Aorta (tissue), 5 donors: ENCODE measurements around the gene ENOX1. TPM values are rescaled to one million over a fixed set of nuclear protein-coding genes. Genes with fewer than 3 reads are reported as not detected.
"Not testable (repeated sequence)": the region's sequence is repeated elsewhere in the genome, so short reads cannot be mapped to it uniquely, and the experiment has no call there.

Experiments
- ATAC-seq: fragments of 200-7000 bp; cut with Tn5 transposase; one replicate; pipeline ENCODE4 v1.9.1; 2022; ENCODE audit warnings: moderate library complexity; ENCODE audit not compliant: low FRiP score
- DNase-seq, 2 donors: peaks; one replicate each; pipeline ENCODE4 v3.0.0-alpha.2; 2020
- H3K27ac ChIP-seq, 2 donors: one replicate each; pipeline ENCODE4 v1.5.1; 2013; ENCODE audit warnings: low read length in 2 of 2, mild to moderate bottlenecking in 2 of 2, moderate library complexity in 2 of 2, control low read depth in 1 of 2, inconsistent platforms in 1 of 2, low read depth in 1 of 2
- H3K27me3 ChIP-seq, 2 donors: one replicate each; pipeline ENCODE4 v1.6.1; 2013; ENCODE audit warnings: control low read depth in 1 of 2, low read length in 1 of 2, mild to moderate bottlenecking in 1 of 2, moderate library complexity in 1 of 2; ENCODE audit not compliant: insufficient read depth in 2 of 2, control insufficient read depth in 1 of 2
- H3K36me3 ChIP-seq, 2 donors: one replicate each; pipeline ENCODE4 v1.6.1; 2013; ENCODE audit warnings: control low read depth in 1 of 2, low read length in 1 of 2, mild to moderate bottlenecking in 1 of 2; ENCODE audit not compliant: insufficient read depth in 2 of 2, control insufficient read depth in 1 of 2
- H3K4me1 ChIP-seq, 2 donors: one replicate each; pipeline ENCODE4 v1.6.1; 2013; ENCODE audit warnings: low read length in 2 of 2, control low read depth in 1 of 2, mild to moderate bottlenecking in 1 of 2, moderate library complexity in 1 of 2; ENCODE audit not compliant: insufficient read depth in 2 of 2, control insufficient read depth in 1 of 2
- H3K4me3 ChIP-seq, 2 donors: one replicate each; pipeline ENCODE4 v1.5.1; 2013; ENCODE audit warnings: low read length in 2 of 2, control low read depth in 1 of 2, mild to moderate bottlenecking in 1 of 2
- H3K9me3 ChIP-seq: one replicate; pipeline ENCODE4 v1.6.1; 2013; ENCODE audit warnings: mild to moderate bottlenecking, low read length; ENCODE audit not compliant: control insufficient read depth
- WGBS, 2 donors: extraction: QIAGEN DNeasy Blood & Tissue Kit; methylation state at CpG; one replicate each; pipeline ENCODE4 v1.1.7; 2013; 5-methylcytosine and 5-hydroxymethylcytosine counted together
- intact Hi-C, 2 donors: fragments of 100-400 bp; cut with DNase I; formaldehyde crosslinking; loops; one replicate each; pipeline versions ENCODE4 v1.14.2 to v1.15.0; 2022
- polyA plus RNA-seq, 2 donors: library from polyadenylated mRNA; stranded (reverse); fragments of 200-250 nt; gene quantifications; one replicate each; pipeline ENCODE4 v1.2.3, GENCODE V29; 2013
- total RNA-seq, 2 donors: library from RNA; stranded (reverse); fragmentation: NEBNext Ultra II Directional; extraction: Animal tissue kit (Norgen Biotek cat#: 25700); gene quantifications; one replicate each; pipeline ENCODE4 v1.2.1, GENCODE V29; 2021
- donor health status: healthy with polysubstance abuse.
- donor health status: Bipolar disorder and iron deficiency.
- donor health status: DM: no; HTN: no; CAD: no.
- donor health status: DM: no; HTN: no; CAD: no.
- donor health status: DM: yes; HTN: yes; CAD: no.

Gene ENOX1
- total and polyA plus RNA-seq, 4 donors = 0.15 to 2.2 (median 1.4) TPM; not detected in 1

- intact Hi-C loops = no loop called here
- ATAC-seq = no peak
- Histone ChIP-seq H3K36me3 (no peaks in the 10 kb centered on the region), H3K27me3 (no peaks in the 10 kb centered on the region), H3K9me3 (no peaks in the 10 kb centered on the region), H3K4me1 (peaks cover 0 to 4% of the 10 kb centered on the region in 2 donors), H3K27ac (no peak overlapping the region), H3K4me3 (no peak overlapping the region)
- DNase-seq = no peak
- 40 to 45% methylated on average over 4 of the region's 4 CpGs for whole genome bisulfite sequencing, 2 donors
These were observed 360.4 kb downstream of the ENOX1 start for GRCh38 chr13:43426355-43426754.

- Histone ChIP-seq H3K27me3 (no peaks in the 10 kb centered on the region), H3K36me3 (no peaks in the 10 kb centered on the region), H3K4me3 (no peak overlapping the region), H3K9me3 (no peaks in the 10 kb centered on the region), H3K4me1 (peaks cover 0 to 4% of the 10 kb centered on the region in 2 donors), H3K27ac (no peak overlapping the region)
- 76 to 93% methylated on average over 1 of the region's 1 CpG for WGBS, 2 donors
- intact Hi-C loops = no loop called here
- DNase-seq = no peak
- ATAC-seq = no peak
These were observed 361.5 kb downstream of the ENOX1 start for GRCh38 chr13:43425234-43425633.

- ATAC-seq = no peak
- intact Hi-C loops = no loop called here
- WGBS, 2 donors = 98 to 99% methylated on average over 3 of the region's 3 CpGs
These were observed 362.4 kb downstream of the ENOX1 start for GRCh38 chr13:43424412-43424811.

GRCh38 chr13:43422116-43422515, 364.7 kb downstream of the ENOX1 start:
- ATAC-seq (no peak), DNase-seq (no peak)
- Histone ChIP-seq H3K27ac (no peak overlapping the region), H3K9me3 (no peaks in the 10 kb centered on the region), H3K4me1 (no peaks in the 10 kb centered on the region), H3K27me3 (no peaks in the 10 kb centered on the region), H3K4me3 (no peak overlapping the region), H3K36me3 (no peaks in the 10 kb centered on the region)
- intact Hi-C loops = no loop called here

More at GRCh38 chr13:43424412-43424811, 362.4 kb downstream of the ENOX1 start:
- Histone ChIP-seq H3K27ac (no peak overlapping the region), H3K4me3 (no peak overlapping the region), H3K36me3 (no peaks in the 10 kb centered on the region), H3K4me1 (peaks cover 0 to 4% of the 10 kb centered on the region in 2 donors), H3K27me3 (no peaks in the 10 kb centered on the region), H3K9me3 (no peaks in the 10 kb centered on the region)
- DNase-seq = no peak

GRCh38 chr13:43416842-43417241, 369.9 kb downstream of the ENOX1 start:
- H3K9me3 ChIP-seq, DNase-seq, intact Hi-C loops, H3K36me3 ChIP-seq, H3K27me3 ChIP-seq, H3K4me1 ChIP-seq, H3K27ac ChIP-seq, ATAC-seq, H3K4me3 ChIP-seq: not testable (repeated sequence)
- 97 to 99% methylated on average over 15 to 22 of the region's 22 CpGs for WGBS, 2 donors

GRCh38 chr13:43416408-43416807, 370.4 kb downstream of the ENOX1 start:
- H3K27me3 ChIP-seq, intact Hi-C loops, H3K4me1 ChIP-seq, H3K9me3 ChIP-seq, H3K27ac ChIP-seq, ATAC-seq, H3K4me3 ChIP-seq, DNase-seq, H3K36me3 ChIP-seq: not testable (repeated sequence)
- WGBS, 2 donors = 93 to 95% methylated on average over 21 of the region's 21 CpGs

GRCh38 chr13:43415903-43416391, 370.8 kb downstream of the ENOX1 start:
- ATAC-seq, DNase-seq, H3K27me3 ChIP-seq, intact Hi-C loops, H3K9me3 ChIP-seq, H3K36me3 ChIP-seq, H3K27ac ChIP-seq, H3K4me1 ChIP-seq, H3K4me3 ChIP-seq: not testable (repeated sequence)
- WGBS, 2 donors = 93 to 95% methylated on average over 31 to 33 of the region's 33 CpGs

- intact Hi-C loops = no loop called here
- Histone ChIP-seq H3K27ac (no peak overlapping the region), H3K36me3 (no peaks in the 10 kb centered on the region), H3K27me3 (no peaks in the 10 kb centered on the region), H3K9me3 (no peaks in the 10 kb centered on the region), H3K4me1 (no peaks in the 10 kb centered on the region), H3K4me3 (no peak overlapping the region)
- ATAC-seq (no peak), DNase-seq (no peak)
These were observed 372.7 kb downstream of the ENOX1 start for GRCh38 chr13:43414111-43414510.

- Histone ChIP-seq H3K4me1 (no peaks in the 10 kb centered on the region), H3K36me3 (no peaks in the 10 kb centered on the region), H3K27ac (no peak overlapping the region), H3K9me3 (no peaks in the 10 kb centered on the region), H3K27me3 (no peaks in the 10 kb centered on the region), H3K4me3 (no peak overlapping the region)
- peak; percentile 62 for ATAC-seq
- intact Hi-C loops = no loop called here
- DNase-seq = no peak
- 9 to 17% methylated on average over 9 of the region's 9 CpGs for WGBS, 2 donors
These were observed 375.0 kb downstream of the ENOX1 start for GRCh38 chr13:43411741-43412140.
